HG03457 (cell line): Measurements from ENCODE around the gene ENTPD6.
A peak's percentile ranks its signal among the peaks of the same experiment; 100 is the strongest.
"Not testable (repeated sequence)": the region's sequence is repeated elsewhere in the genome, so short reads cannot be mapped to it uniquely, and the experiment has no call there.

Experiments
- ATAC-seq: cut with Tn5 transposase; IDR thresholded peaks from one replicate; pipeline ENCODE4 v1.9.1; 2021; ENCODE audit warnings: moderate number of reproducible peaks; ENCODE audit not compliant: unreplicated experiment

ENTPD6 gene

GRCh38 chr20:25222461-25223178 is 27.1 kb downstream of the ENTPD6 start:
- no peak for ATAC-seq

GRCh38 chr20:25223179-25223661 is 27.7 kb downstream of the ENTPD6 start:
- no peak for ATAC-seq

- no peak for ATAC-seq
These were observed 28.5 kb downstream of the ENTPD6 start for GRCh38 chr20:25223765-25224720.

- no peak for ATAC-seq
These were observed 29.4 kb downstream of the ENTPD6 start for GRCh38 chr20:25224941-25225340.

GRCh38 chr20:25225642-25226432 is 30.3 kb downstream of the ENTPD6 start:
- no peak for ATAC-seq

- no peak for ATAC-seq
These were observed 31.2 kb downstream of the ENTPD6 start for GRCh38 chr20:25226433-25227316.

GRCh38 chr20:25227317-25227831 is 31.9 kb downstream of the ENTPD6 start:
- ATAC-seq: no peak

- peak; percentile 20 for ATAC-seq
These were observed 34.1 kb downstream of the ENTPD6 start for GRCh38 chr20:25229486-25230165.

GRCh38 chr20:25230166-25230831 is 34.8 kb downstream of the ENTPD6 start:
- peak; percentile 79 for ATAC-seq

GRCh38 chr20:25233016-25233772 is 37.7 kb downstream of the ENTPD6 start:
- no peak for ATAC-seq

- not testable (repeated sequence) for ATAC-seq
These were observed 38.7 kb downstream of the ENTPD6 start for GRCh38 chr20:25234009-25234849.

GRCh38 chr20:25236450-25237304 is 41.2 kb downstream of the ENTPD6 start:
- ATAC-seq: no peak

GRCh38 chr20:25237610-25238318 is 42.3 kb downstream of the ENTPD6 start:
- ATAC-seq: no peak

GRCh38 chr20:25238319-25239037 is 43.0 kb downstream of the ENTPD6 start:
- no peak for ATAC-seq
